Fibroblast of skin of right biceps (primary cell): ENCODE results near the gene RGS11.
"Not testable (repeated sequence)": the region's sequence is repeated elsewhere in the genome, so short reads cannot be mapped to it uniquely, and the experiment has no call there.

ENCODE experiments used
- DNase-seq: peaks from one replicate; pipeline ENCODE4 v3.0.0-alpha.2; 2013

RGS11 gene

GRCh38 chr16:279531-279930 lies 3.8 kb upstream of the RGS11 start:
- no peak for DNase-seq

- DNase-seq = peak; percentile 15
Observed at GRCh38 chr16:278863-279366, 3.2 kb upstream of the RGS11 start.

GRCh38 chr16:276426-277077 lies 808 bp upstream of the RGS11 start:
- no peak for DNase-seq

GRCh38 chr16:275041-275641 lies 603 bp downstream of the RGS11 start:
- no peak for DNase-seq

- no peak for DNase-seq
Observed at GRCh38 chr16:273547-274421, 2.0 kb downstream of the RGS11 start.

GRCh38 chr16:272633-273546 lies 2.9 kb downstream of the RGS11 start:
- no peak for DNase-seq

- no peak for DNase-seq
Observed at GRCh38 chr16:270381-271255, 5.1 kb downstream of the RGS11 start.

- no peak for DNase-seq
Observed at GRCh38 chr16:269061-269796, 6.5 kb downstream of the RGS11 start.

GRCh38 chr16:268141-269053 lies 7.3 kb downstream of the RGS11 start:
- DNase-seq = no peak

- not testable (repeated sequence) for DNase-seq
Observed at GRCh38 chr16:267562-267961, 8.2 kb downstream of the RGS11 start.

- no peak for DNase-seq
Observed at GRCh38 chr16:266258-267164, 9.2 kb downstream of the RGS11 start.

GRCh38 chr16:265711-266110 lies 10.0 kb downstream of the RGS11 start:
- DNase-seq = no peak

GRCh38 chr16:265002-265529 lies 10.7 kb downstream of the RGS11 start:
- no peak for DNase-seq

GRCh38 chr16:264440-264951 lies 11.2 kb downstream of the RGS11 start:
- no peak for DNase-seq

GRCh38 chr16:263944-264343 lies 11.8 kb downstream of the RGS11 start:
- no peak for DNase-seq

GRCh38 chr16:263182-263774 lies 12.5 kb downstream of the RGS11 start:
- DNase-seq = no peak

GRCh38 chr16:262121-262745 lies 13.5 kb downstream of the RGS11 start:
- no peak for DNase-seq
